ENCODE results near the gene MTARC2.

Gene MTARC2

GRCh38 chr1:220826729-220827128 lies 78.6 kb downstream of the MTARC2 start:
- H3K36me3 ChIP-seq (ENCODE audit: control insufficient read depth, insufficient read depth, low read length): no peaks in the 10 kb centered on the region
- DNase-seq (ENCODE audit: extremely low read depth, insufficient read length): no peak
- no peak for TF ChIP-seq CTCF (IDR thresholded peaks at IDR 0.05; ENCODE audit: insufficient read depth, low read length, poor library complexity, severe bottlenecking)
- no peak overlapping the region for H3K4me3 ChIP-seq (replicated peaks; ENCODE audit: low read depth, low read length)
- no peaks in the 10 kb centered on the region for H3K27me3 ChIP-seq (replicated peaks; ENCODE audit: control insufficient read depth, insufficient read depth, low read length)

GRCh38 chr1:220827445-220828178 lies 79.5 kb downstream of the MTARC2 start:
- no peak for DNase-seq (ENCODE audit: extremely low read depth, insufficient read length)
- Histone ChIP-seq H3K27me3 (replicated peaks; ENCODE audit: control insufficient read depth, insufficient read depth, low read length) (no peaks in the 10 kb centered on the region), H3K4me3 (replicated peaks; ENCODE audit: low read depth, low read length) (no peak overlapping the region), H3K36me3 (ENCODE audit: control insufficient read depth, insufficient read depth, low read length) (no peaks in the 10 kb centered on the region)
- no peak for TF ChIP-seq CTCF (IDR thresholded peaks at IDR 0.05; ENCODE audit: insufficient read depth, low read length, poor library complexity, severe bottlenecking)

DNA sequence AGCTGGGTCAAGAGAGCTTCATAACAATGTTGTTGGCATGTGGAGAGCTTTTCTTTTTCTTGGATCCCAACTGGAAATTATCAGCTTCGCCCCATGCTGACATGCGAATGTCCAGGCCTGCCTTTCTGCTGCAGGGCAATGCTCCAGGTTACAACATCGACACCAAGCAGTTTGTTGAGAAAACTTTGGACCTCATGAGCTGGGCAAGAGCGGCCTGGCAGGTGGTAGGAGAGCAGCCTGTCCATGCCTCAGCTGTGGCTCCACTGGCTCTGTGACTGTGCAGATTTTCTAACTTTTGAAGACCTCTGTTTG lies 80.0 kb downstream of the MTARC2 start:
- TF ChIP-seq CTCF (IDR thresholded peaks at IDR 0.05; ENCODE audit: insufficient read depth, low read length, poor library complexity, severe bottlenecking): no peak
- Histone ChIP-seq H3K36me3 (ENCODE audit: control insufficient read depth, insufficient read depth, low read length) (no peaks in the 10 kb centered on the region), H3K4me3 (replicated peaks; ENCODE audit: low read depth, low read length) (no peak overlapping the region), H3K27me3 (replicated peaks; ENCODE audit: control insufficient read depth, insufficient read depth, low read length) (no peaks in the 10 kb centered on the region)
- no peak for DNase-seq (ENCODE audit: extremely low read depth, insufficient read length)

GRCh38 chr1:220828950-220829586 lies 80.9 kb downstream of the MTARC2 start:
- no peak for DNase-seq (ENCODE audit: extremely low read depth, insufficient read length)
- Histone ChIP-seq H3K27me3 (replicated peaks; ENCODE audit: control insufficient read depth, insufficient read depth, low read length) (no peaks in the 10 kb centered on the region), H3K36me3 (ENCODE audit: control insufficient read depth, insufficient read depth, low read length) (no peaks in the 10 kb centered on the region), H3K4me3 (replicated peaks; ENCODE audit: low read depth, low read length) (no peak overlapping the region)
- TF ChIP-seq CTCF (IDR thresholded peaks at IDR 0.05; ENCODE audit: insufficient read depth, low read length, poor library complexity, severe bottlenecking): no peak

- no peak for DNase-seq (ENCODE audit: extremely low read depth, insufficient read length)
- Histone ChIP-seq H3K4me3 (replicated peaks; ENCODE audit: low read depth, low read length) (no peak overlapping the region), H3K27me3 (replicated peaks; ENCODE audit: control insufficient read depth, insufficient read depth, low read length) (no peaks in the 10 kb centered on the region), H3K36me3 (ENCODE audit: control insufficient read depth, insufficient read depth, low read length) (no peaks in the 10 kb centered on the region)
- no peak for TF ChIP-seq CTCF (IDR thresholded peaks at IDR 0.05; ENCODE audit: insufficient read depth, low read length, poor library complexity, severe bottlenecking)
Measured at GRCh38 chr1:220833436-220833835, 85.3 kb downstream of the MTARC2 start.
